Adrenal gland (tissue), 12 donors: ENCODE results near the gene YAF2. TPM values are rescaled to one million over a fixed set of nuclear protein-coding genes. Genes with fewer than 3 reads are reported as not detected.

ENCODE experiments used
- DNase-seq, 7 donors: peaks; one replicate each; pipeline ENCODE4 v3.0.0-alpha.2; 2019 to 2020
- H3K27ac ChIP-seq, 5 donors: fragments of 200-600 bp; sonication (generic) in 4 of 5; 1 replicate in 3 of 5; 2 replicates in 2 of 5; pipeline versions ENCODE4 v1.5.1 to v1.8.0; 2016 to 2020; ENCODE audit warnings: mild to moderate bottlenecking in 1 of 5
- H3K27me3 ChIP-seq: fragments of 200-600 bp; 2 replicates; pipeline ENCODE4 v1.8.0; 2021
- H3K36me3 ChIP-seq, 2 donors: fragments of 200-600 bp; replicated peaks in 1 of 2; 1 replicate in 1 of 2; 2 replicates in 1 of 2; pipeline versions ENCODE4 v1.5.1 to v1.8.0; 2018 to 2022
- H3K4me1 ChIP-seq, 2 donors: fragments of 200-600 bp; replicated peaks in 1 of 2; 1 replicate in 1 of 2; 2 replicates in 1 of 2; pipeline versions ENCODE4 v1.5.1 to v1.8.0; 2018 to 2021
- H3K4me3 ChIP-seq, 4 donors: fragments of 200-600 bp; sonication (generic) in 3 of 4; one replicate each; pipeline ENCODE4 v1.5.1; 2016 to 2018
- H3K9me3 ChIP-seq, 3 donors: fragments of 200-600 bp; sonication (generic) in 1 of 3; replicated peaks in 1 of 3; 1 replicate in 2 of 3; 2 replicates in 1 of 3; pipeline versions ENCODE4 v1.5.1 to v1.8.0; 2016 to 2021
- CTCF ChIP-seq, 6 experiments: fragments of 450-650 bp in 4 of 6; fragments of 200-600 bp in 2 of 6; sonication (generic) in 1 of 6; IDR thresholded peaks; 1 replicate in 5 of 6; 2 replicates in 1 of 6; pipeline versions ENCODE4 v1.5.1 to v1.8.0; 2016 to 2021; ENCODE audit warnings: antibody characterized with exemption in 6 of 6, mild to moderate bottlenecking in 2 of 6, moderate library complexity in 1 of 6
- POLR2A ChIP-seq, 2 donors: fragments of 450-650 bp; IDR thresholded peaks; one replicate each; pipeline ENCODE4 v1.6.1; 2017; ENCODE audit warnings: antibody characterized with exemption in 2 of 2, mild to moderate bottlenecking in 2 of 2, moderate library complexity in 1 of 2
- WGBS, 4 donors: extraction: QIAGEN DNeasy Blood & Tissue Kit in 2 of 4; methylation state at CpG; one replicate each; pipeline versions ENCODE4 v1.1.5 to v1.1.7; 2013 to 2017; 5-methylcytosine and 5-hydroxymethylcytosine counted together
- intact Hi-C, 2 donors: fragments of 100-400 bp; cut with DNase I; formaldehyde crosslinking; loops; one replicate each; pipeline versions ENCODE4 v1.14.1 to v1.15.0; 2022 to 2023
- polyA plus RNA-seq, 3 donors: library from polyadenylated mRNA; stranded (reverse); fragments of 200-250 nt in 2 of 3; fragments of 350-450 nt in 1 of 3; fragmentation: Illumina TruSeq in 1 of 3; extraction: RNeasy Lipid Tissue Mini Kit (QIAGEN cat#74804) in 1 of 3; gene quantifications; one replicate each; pipeline ENCODE4 v1.2.3, GENCODE V29; 2013 to 2014
- total RNA-seq, 9 donors: library from RNA; depleted of rRNA in 4 of 9; stranded (reverse); fragments of >200 nt in 4 of 9; fragments of 120-200 nt in 1 of 9; fragmentation: NEBNext Ultra II Directional in 1 of 9; extraction: Animal tissue kit (Norgen Biotek cat#: 25700) in 1 of 9; gene quantifications; one replicate each; pipeline versions ENCODE4 v1.1.0 to v1.2.4, GENCODE V29; 2013 to 2023
- donor health status: healthy with polysubstance abuse.
- donor health status: Bipolar disorder and iron deficiency.
- donor health status: DM: yes; HTN: yes; CAD: no.
- donor health status: DM: no; HTN: no; CAD: no.
- donor health status: DM: no; HTN: no; CAD: no.
- donor health status: DM: yes; HTN: yes; CAD: no.

YAF2 gene
- total and polyA plus RNA-seq, 12 donors = 10.4 to 39.2 (median 24.6) TPM

- H3K27me3 ChIP-seq = no peaks in the 10 kb centered on the region
- no peaks in the 10 kb centered on the region for H3K4me1 ChIP-seq
- no peak for DNase-seq
- no peak overlapping the region for H3K27ac ChIP-seq
- H3K4me3 ChIP-seq = no peak overlapping the region
- TF ChIP-seq CTCF (IDR thresholded peaks at IDR 0.05) = no peak
- no peak for TF ChIP-seq POLR2A (IDR thresholded peaks at IDR 0.05)
- 83 to 91% (median 84%) methylated on average over 5 of the region's 5 CpGs for WGBS, 4 donors
- intact Hi-C loops = no loop called here
- H3K36me3 ChIP-seq = no peaks in the 10 kb centered on the region
- H3K9me3 ChIP-seq = no peaks in the 10 kb centered on the region
These were observed 119.7 kb downstream of the YAF2 start for GRCh38 chr12:42118136-42118879.

DNA sequence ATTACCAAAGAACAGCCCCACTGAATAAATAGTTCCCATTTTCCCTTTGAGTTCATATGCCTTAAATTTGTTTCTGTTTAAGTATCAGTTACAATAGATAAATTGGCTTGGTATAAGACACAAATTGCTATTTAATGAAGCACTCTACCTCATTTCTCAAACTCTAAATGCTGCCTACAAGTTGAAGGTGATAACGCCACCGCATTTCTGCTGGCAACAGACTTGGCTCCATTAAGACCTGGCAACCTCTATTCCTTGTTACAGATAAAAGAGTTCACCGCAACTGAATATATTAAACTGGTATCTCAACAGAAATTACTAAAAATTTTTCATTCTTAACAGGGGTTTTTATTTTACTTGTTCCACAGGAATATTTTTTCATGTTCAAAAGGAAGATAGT is 129.0 kb downstream of the YAF2 start:
- 91 to 97% (median 96%) methylated on average over 3 of the region's 3 CpGs for WGBS, 4 donors

More for the DNA sequence above, 129.0 kb downstream of the YAF2 start:
- Histone ChIP-seq H3K9me3 (no peaks in the 10 kb centered on the region), H3K4me1 (no peaks in the 10 kb centered on the region), H3K36me3 (no peaks in the 10 kb centered on the region), H3K27ac (no peak overlapping the region), H3K4me3 (no peak overlapping the region), H3K27me3 (no peaks in the 10 kb centered on the region)
- TF ChIP-seq POLR2A (IDR thresholded peaks at IDR 0.05) (no peak), CTCF (IDR thresholded peaks at IDR 0.05) (no peak)
- intact Hi-C loops = no loop called here
- no peak for DNase-seq

Other genes starting within 250 kb of the YAF2 start
- 10 to 100 TPM in 3 of 9 donors, 1 to 10 TPM in 6; 6.9 to 16.0 (median 9.8) TPM for gene GXYLT1, start 93.4 kb downstream of the YAF2 start, total RNA-seq
- gene GXYLT1, start 93.4 kb downstream of the YAF2 start, polyA plus RNA-seq = 10 to 100 TPM in 1 of 3 donors, 1 to 10 TPM in 2; 1.6 to 13.1 (median 2.8) TPM
- gene ZCRB1, start 87.8 kb upstream of the YAF2 start, total RNA-seq = 10 to 100 TPM; 23.5 to 65.2 (median 51.8) TPM
- 100 to 1,000 TPM in 1 of 3 donors, 10 to 100 TPM in 2; 73.3 to 110 (median 95.9) TPM for gene ZCRB1, start 87.8 kb upstream of the YAF2 start, polyA plus RNA-seq
- 10 to 100 TPM; 34.0 to 91.1 (median 55.8) TPM for gene PPHLN1, start 87.9 kb upstream of the YAF2 start, total RNA-seq
- 10 to 100 TPM; 22.5 to 71.1 (median 33.6) TPM for gene PPHLN1, start 87.9 kb upstream of the YAF2 start, polyA plus RNA-seq